Heart left ventricle (tissue), 13 donors: ENCODE data around the gene CNTNAP5.

ENCODE experiments used
- POLR2A ChIP-seq, 2 donors: fragments of 450-650 bp; IDR thresholded peaks; one replicate each; pipeline ENCODE4 v1.6.1; 2017; ENCODE audit warnings: antibody characterized with exemption in 2 of 2, mild to moderate bottlenecking in 2 of 2, moderate library complexity in 2 of 2
- TF ChIP-seq, protein P1 (sequence below), 12 donors: fragments of 200-600 bp; sonication (generic) in 4 of 12; IDR thresholded peaks; one replicate each; pipeline versions ENCODE4 v1.5.0 to v1.8.0; 2018 to 2022; ENCODE audit warnings: antibody characterized with exemption in 12 of 12, mild to moderate bottlenecking in 5 of 12
- donor health status: ischemic (EF 13 %, LVEDD 7.1; RV severe dilation, severe dysfunction).
- donor health status: DM: no; HTN: yes; CAD: no.
- donor health status: DM: no; HTN: no; CAD: no.
- donor health status: ischemic (EF 25% LVEDD 6.9; RV normal size, moderate dysfunction).
- donor health status: ischemic (EF 25% LVEDD 5.7; RV mildly dilated, moderate dysfunction).
- donor health status: ischemic (EF 35%, LVEDD 5.7; RV mildly dilated, moderate dysfunction).
- donor health status: nonischemic (EF 11% LVEDD 7.7; RV severe dilation, severe dysfunction).
- donor health status: DM: yes; HTN: yes; CAD: no.
- donor health status: PGD.
- donor health status: ischemic (EF 29% LVEDD 5.4; RV normal size, mild dysfunction).
- donor health status: nonischemic (EF 23%, LVEDD 6.1; RV moderate dilation, normal function).

DNA sequence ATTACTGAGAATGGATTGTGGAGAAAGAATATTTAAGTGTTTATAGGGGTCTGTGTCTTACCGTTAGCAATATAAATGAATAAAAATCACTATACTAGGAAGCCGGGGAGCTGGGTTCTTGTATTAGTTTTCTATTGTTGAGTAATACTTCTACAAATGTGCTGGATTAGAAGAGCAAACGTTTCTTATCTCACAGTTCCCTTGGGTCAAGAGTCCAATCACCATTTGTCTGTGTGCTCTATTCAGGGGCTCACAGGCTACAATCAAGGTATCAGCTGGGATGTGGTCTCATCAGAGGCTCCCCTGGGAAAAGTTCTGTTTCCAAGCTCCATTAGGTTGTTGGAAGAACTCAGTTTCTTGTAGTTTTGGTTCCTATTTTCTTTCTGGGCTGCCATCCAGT, 790.9 kb downstream of the CNTNAP5 start:
- TF ChIP-seq, protein P1, sequence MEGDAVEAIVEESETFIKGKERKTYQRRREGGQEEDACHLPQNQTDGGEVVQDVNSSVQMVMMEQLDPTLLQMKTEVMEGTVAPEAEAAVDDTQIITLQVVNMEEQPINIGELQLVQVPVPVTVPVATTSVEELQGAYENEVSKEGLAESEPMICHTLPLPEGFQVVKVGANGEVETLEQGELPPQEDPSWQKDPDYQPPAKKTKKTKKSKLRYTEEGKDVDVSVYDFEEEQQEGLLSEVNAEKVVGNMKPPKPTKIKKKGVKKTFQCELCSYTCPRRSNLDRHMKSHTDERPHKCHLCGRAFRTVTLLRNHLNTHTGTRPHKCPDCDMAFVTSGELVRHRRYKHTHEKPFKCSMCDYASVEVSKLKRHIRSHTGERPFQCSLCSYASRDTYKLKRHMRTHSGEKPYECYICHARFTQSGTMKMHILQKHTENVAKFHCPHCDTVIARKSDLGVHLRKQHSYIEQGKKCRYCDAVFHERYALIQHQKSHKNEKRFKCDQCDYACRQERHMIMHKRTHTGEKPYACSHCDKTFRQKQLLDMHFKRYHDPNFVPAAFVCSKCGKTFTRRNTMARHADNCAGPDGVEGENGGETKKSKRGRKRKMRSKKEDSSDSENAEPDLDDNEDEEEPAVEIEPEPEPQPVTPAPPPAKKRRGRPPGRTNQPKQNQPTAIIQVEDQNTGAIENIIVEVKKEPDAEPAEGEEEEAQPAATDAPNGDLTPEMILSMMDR (IDR thresholded peaks at IDR 0.05): no peak
- no peak for TF ChIP-seq POLR2A (IDR thresholded peaks at IDR 0.05)
